Activated CD8-positive, alpha-beta memory T cell treated with anti-CD3 and anti-CD28 coated beads, Interleukin-2, amount 50 U/mL, for 4 hours (primary cell): Measurements from ENCODE around the gene NPDC1.

ENCODE experiments used
- DNase-seq: peaks from one replicate; pipeline ENCODE4 v3.0.0-alpha.2; 2020

NPDC1 gene

DNA sequence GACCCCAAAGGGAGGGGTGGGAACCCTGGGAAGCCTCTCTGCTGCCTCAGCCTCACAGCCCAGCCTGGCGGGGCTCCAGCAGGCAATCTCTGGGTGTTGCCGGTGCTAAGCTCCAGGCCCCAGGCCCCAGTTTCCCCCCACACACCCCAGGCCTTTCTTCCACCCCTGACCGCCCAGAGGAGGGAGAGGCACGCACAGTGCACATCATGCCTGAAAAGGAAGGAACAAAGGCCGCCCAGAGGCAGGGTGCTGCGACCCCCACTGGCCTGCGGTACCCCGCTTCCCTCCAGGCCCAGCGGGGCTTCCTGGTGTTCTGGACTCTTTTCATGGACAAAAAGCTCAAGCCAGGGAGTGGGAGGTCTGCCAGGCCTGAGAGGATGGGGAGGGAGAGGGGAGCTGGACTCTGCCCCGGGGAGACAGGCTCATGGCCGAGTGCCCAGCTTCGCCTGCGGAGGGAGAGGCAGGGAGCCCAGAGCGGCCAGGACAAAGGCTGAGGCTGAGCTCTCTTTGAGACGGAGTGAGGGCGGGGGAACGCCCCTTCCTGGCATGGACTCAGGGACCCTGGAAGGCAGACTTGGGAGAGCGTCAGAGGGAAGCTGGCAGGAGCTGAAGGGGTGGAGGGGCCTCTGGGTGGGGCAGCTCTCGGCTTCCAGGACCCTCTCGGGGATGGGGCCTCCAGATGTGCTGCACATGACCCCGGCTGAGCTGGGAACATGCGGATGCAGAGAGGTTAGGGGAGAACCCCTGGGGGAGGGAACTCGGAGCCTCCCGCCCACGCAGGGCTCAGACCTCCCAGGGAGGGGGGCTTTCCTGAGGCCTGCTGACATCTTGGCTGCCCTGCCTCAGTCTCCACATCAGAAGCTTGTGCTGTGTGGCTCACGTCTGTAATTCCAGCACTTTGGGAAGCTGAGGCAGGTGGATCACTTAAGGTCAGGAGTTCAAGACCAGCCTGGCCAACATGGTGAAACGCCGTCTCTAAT lies 9.7 kb upstream of the NPDC1 start:
- DNase-seq: no peak

DNA sequence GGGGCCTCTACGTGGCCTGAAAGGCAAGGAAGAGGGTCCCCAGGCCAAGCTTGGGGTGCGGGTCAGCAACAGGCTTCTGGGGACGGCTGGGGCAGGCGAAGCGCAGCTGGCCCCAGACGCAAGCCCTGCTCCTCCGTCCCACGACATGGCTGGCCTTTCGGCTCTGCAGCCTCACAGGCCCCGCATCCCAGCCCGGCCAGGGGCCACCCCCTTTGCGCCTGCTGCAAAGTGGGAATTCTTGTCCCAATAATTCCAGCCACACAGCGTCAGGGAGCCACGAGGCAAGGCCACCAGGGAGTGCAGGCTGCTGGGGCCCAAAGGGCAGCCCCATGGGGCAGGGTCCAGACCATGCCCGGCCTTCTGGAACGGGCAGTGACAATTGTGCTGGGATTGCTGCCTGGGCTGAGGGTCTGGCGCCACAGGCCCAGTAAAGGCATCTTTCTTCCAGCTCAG lies 9.0 kb upstream of the NPDC1 start:
- no peak for DNase-seq

DNA sequence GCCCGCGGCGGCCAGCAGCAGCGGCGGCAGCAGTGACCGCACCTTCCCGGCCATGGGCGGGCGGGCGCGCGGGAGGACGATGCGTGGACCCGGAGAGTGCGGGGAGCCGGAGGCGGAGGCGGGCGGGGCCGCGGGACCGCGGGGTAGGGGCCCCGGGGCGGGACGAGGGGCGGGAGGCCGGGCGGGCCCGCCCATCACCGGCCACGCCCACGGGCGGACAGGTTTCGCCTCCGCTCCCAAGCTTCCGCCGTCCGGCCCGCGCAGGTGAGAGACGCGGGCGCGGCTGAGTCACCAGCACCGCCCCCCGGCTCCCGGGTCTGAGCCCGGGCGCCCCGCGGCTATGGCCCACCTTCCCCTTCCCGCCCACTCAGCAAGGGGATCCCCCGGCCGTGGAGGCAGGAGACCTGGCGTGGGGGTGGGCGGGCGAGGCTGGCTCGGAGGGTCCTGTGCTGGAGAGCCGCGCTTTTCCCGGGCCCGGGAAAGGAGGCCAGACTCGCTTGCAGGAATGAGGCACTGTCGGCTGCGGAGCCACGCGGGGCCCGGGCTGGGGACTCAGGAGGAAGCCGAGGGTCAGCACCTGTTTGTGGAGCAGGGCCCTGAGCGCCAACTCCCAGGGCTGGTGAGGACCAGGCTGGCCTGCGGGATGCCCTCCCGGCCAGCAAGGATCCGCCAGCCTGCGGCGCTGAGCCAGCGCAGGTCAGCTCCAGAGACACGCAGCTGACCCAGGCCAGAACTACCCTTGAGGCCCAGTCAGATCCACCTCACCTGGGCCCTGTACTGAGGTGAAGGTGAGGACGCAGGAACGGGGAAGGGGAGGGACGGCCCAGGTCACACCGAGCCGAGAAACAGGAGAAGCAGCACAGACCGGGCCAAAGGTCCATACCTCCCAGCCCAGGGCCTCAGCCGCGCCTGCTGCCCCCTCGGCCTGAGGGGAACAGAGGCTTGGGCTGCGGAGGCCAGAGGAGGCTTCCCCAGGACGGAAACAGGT lies 8.3 kb upstream of the NPDC1 start, which contains the start of gene ENTPD2:
Gene ENTPD2, minus strand, starts transcription at position 118 of the 988 bp plus-strand sequence. Its CDS starts 64 bp downstream, at position 54.
- DNase-seq: peak; percentile 60

DNA sequence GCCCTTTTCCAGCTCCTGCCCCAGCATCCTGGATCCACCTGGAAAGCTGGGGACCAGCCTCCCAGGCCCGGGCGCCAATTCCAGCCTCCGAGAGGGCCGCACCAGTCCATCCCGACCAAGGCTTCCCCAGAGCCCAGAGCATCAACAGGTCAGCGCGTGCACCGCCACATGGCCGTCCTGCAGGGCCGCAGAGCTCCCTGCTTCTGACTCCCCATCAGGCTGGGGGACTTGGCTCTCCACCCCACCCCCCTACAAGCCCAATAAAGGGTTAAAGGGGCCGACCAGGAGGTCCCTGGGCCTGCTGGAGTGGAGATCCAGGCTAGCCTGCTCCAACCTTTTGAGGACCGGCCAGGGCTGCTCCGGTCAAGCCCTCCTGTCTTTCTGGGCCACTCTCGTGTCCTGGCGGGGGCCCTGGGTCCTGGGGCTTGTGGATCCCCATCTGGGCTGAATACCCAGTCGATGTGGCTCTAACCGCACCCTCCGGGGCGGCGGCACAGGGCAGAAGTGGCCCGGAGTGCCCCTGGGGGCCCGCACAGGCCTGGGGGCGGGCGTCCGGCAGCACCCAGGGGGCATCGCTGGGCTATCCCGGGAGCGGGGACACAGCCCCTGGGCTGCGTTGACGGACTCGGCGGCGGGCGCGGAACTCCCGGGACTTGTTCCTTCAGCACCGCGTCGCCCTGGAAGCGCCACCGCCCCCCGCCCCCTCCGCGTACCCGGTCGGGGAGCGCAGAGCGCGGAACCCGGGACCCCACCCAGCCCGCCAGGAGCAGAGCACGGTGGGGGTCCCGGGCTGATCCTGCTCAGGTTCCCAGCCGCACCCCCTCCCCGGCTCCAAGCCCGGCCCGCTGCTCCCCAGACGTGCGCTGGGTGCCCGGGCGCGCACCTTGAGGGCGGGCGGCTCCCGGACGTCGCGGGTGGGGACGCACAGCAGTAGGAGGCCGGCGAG lies 7.3 kb upstream of the NPDC1 start:
- no peak for DNase-seq

DNA sequence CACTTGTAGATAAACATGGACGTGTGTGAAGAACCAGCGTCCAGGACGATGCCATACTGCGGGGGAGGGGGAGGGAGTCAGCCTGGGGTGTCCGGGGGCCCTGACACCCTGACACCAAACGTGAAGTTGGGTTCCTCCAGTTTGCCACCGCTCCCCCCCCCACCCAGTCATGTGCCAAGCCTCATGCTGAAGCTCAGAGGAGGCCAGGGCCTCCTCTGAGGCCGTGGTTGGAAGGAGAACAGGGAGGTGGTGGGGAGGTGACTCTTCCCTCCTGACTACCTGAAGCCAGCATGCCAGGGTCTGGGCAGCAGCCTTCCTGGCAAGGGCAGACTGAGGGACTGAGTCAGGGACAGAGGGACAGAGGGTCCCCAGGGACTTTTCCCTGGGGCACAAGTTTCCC lies 6.3 kb upstream of the NPDC1 start:
- no peak for DNase-seq

DNA sequence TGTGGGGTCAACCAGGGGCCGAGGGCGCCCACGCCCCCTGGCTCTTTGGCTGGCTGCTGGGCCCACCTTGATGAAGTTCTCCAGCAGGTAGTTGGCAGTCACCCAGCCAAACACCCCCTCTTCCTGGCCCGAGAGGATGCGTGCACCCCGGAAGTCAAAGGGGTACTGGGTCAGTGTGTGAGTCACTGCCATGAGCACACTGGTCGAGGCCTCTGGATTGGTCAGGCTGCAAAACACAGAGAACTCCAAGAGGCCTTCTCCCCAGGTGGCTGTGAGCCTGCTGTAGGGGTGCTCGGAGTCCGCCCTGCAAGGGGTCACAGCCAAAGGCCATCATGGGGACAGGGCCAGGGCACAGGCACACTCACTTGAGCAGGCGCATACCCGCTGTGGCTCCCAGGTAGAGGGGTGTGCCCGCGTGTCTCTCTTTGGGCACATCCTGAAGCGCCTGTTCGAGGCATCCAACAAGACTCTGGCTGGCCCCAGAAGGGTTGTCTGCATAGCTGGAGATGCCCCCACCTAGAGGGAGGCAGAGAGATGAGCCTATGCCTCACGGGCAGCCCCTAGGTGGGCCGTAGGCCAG lies 5.3 kb upstream of the NPDC1 start:
- DNase-seq: no peak

DNA sequence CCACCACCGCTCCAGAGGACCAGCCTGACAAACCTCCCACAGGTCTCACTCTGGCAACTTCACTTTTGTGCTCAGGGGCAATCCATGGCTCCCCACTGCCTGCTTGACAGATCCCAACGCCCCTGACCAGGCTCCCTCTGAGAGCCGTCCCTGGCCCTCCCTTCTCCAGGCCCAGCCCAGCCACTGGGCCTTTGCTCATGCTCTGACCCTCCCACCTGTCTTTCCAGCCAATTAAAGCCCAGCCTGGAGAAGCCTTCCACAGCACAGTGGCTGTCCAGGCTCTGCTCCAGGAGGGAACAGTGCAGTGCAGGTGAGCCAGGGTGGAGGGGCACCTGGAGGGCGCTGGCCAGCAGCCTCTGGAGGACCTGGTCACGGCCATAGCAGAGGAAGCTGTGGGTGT lies 4.6 kb upstream of the NPDC1 start:
- DNase-seq: no peak

DNA sequence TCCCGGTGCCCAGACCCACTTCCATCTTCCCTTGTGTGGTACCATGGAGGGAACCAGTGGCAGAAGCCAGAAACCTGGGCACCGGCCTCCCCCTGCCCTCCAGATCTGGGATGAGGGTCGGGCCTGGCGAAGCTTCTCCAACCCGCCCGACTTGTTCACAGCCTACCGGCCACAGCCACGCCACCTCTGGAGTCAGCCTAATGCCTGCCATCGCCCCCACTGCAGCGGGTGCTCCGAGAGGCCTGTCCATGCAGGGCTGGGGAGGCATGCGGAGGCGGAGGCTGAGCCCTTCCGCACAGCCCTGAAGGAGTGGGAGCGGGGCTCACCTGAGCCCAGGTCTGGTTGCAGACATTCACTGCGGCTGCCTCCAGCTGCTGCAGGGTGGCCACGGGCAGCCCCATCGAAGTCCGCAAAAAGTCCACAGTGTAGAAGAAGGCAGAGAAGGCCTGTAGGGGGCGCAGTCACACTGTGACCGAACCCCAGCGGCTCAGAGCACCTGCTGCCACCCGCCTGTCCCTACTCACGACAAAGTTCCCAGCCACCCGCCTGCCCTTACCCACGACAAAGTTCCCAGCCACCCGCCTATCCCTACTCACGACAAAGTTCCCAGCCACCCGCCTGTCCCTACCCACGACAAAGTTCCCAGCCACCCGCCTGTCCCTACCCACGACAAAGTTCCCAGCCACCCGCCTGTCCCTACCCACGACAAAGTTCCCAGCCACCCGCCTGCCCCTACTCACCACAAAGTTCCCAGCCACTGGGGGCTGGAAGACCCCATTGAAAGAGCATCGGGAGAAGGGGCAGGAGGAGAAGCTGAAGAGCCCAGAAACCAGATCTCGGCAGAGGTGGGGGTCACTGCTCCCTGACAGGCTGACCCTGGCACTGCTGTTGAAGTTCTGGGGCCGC lies 3.8 kb upstream of the NPDC1 start:
- peak; percentile 55 for DNase-seq

DNA sequence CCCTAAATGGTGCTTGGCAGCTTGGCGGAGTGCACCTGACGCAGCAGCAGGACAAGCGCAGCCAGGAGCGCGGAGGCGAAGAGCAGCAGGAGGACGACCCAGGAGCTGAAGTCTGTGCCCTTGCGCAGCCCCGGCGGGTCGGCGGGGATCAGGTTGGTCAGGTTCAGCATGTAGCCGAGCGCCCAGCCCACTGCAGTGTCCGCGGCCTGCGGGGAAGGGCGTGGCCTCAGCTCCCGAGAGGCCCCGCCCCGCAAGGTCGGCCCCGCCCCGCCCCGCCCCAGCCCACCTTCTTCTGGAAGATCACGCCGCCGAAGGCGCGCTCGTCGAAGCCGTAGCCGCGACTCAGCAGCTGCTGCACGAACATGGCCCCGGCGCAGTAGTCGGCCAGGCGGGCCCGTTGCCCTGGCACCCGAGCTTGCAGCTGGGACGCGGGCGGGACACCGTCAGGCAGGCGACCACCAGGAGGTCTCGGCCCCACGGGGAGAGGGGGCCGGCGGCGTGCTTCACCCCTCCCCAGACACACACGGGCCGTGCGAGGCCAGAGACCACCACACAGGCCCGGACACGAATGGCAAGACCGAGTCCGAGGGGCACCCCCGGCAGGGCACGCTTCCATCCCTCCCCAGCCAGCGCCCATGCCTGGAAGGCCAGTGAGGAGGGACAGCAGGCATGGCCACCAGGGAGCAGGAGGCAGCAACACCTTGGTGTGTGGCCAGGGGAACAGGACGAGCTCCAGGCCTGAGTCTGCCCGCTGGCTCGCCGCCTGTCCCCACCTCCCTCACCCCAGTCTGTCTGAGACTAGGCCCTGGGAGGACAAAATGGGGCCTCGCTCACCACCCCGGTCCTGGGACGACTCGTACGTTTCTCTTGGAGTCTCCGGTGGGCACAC lies 2.9 kb upstream of the NPDC1 start:
- no peak for DNase-seq

DNA sequence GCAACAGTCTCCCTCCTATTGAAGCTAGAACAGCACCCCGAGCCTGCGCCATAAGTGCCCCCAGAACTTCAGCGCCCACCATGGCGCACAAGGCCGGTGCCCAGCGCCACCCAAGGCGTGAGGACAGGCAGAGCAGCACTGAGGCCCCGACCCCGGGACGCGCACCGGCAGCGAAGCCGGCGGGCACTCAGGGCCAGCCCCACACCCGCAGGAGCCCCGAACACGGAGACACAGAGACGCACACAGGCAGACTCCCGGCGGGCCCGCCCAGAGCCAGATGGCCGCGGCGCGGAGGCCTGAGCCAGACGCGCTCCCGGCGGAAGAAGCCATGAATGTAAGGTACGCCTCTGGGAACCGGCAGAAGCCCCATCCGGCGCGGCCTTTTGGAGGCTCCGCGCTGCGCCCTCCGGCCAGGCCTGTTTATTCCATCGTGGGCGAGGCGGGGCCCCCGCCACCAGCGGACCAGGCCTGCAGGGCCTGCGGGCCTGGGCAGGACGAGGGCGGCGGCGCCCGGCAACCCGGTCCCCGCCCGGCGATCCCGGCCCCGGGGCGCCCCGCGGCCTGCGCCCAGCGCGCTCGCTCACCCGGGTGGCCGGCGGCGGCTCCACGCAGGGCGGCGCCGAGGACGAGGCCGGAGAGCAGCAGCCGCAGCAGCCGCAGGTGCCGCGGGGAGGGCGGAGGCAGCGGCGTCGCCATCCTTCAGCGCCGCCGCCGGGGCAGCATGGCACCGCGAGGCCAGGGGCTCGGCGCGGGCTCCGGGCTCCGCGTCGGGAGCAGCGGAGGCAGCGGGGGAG lies 486 bp downstream of the NPDC1 start:
- DNase-seq: no peak

DNA sequence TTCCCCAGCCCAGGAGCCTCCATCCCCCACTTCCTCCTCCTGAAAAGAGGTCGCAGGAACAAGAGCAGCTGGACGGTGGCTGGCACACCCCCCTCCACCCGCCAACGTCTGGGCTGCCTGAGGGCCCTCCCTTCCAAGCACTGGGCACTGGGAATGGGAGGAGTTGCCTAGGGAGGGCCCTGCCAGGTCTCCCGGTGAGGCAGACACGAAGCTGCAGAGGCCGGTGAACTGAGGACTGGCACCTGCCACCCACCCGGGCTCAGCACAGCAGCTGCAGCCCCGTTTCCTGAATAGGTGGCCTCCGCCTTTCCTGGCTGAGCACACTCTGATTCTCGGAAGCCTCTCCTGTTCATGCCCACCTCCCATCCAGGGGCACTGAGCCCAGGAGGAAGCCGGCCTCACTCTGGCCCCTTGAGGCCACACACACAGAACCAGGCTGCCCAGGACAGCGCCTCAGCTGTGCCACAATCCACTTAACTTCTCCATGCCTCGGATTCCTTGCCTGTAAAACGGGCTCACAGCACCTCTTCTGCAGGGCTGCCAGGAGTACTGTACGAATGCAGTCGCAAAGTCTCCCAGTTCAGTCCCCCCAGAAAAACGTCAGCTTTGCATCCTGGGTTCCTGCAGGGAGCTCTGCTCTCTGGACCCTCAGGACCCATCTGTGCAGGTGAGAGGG lies 1.3 kb downstream of the NPDC1 start:
- DNase-seq: no peak

DNA sequence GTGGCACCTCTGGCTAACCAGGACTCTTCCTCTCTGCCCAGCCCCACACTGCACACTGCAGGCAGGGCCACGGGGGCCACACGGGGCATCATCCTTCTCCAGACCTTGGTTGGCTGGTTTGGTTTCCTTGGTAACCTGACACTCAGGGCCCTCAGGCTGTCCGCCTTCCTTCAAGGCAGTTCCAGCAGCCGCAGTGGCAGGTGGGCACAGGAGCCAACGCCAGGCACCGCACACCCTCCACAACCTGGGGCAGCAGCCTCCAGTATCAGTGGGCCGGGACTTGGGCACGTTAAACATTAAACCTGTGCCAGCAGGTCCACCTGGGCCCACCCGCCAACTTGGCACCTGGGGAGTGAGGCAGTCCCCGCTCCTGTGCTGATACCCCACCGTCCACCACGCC lies 1.9 kb downstream of the NPDC1 start:
- no peak for DNase-seq

DNA sequence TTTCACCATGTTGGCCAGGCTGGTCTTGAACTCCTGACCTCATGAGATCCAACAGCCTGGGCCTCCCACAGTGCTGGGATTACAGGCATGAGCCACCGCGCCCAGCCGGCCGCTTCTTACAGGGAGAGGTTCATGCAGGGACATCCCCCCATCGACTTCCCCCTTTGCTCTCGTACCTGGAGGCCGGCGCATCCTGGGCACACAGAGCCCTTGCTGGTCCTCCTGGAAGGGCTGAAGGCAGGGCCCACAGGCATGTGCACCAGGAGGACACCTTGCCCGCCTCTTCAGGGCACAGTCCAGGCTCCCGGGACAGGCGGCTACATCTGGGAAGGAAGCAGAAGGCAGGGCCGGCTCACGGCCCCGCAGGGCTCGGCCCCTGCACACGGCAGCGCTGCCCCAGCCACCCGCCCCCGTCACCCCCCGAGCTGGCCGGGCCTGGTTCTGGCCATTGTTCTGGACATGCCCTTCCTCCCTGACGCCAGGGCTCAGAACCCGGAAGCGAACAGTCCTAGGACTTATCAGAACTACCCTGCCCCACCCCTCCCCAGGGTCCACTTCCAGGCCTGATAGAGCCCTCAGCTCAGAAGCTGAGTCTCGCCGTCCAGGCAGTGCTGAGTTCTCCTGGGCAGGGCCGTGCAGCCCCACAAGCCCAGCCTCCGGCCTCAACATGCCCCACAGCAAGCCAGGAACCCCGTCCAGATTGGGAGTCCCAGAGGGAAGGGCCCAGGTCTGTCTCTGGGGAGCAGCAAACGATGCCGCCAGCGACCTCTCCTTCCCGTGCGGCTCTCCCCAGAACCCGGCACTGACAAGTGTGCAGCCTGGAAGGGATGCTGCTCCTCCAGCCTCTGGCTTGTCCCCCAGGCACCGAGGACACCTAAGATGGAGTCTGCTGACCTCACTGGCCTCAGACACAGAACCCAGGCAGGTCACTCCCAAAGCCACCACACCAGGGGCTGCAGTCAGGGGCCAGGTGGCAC lies 2.9 kb downstream of the NPDC1 start:
- no peak for DNase-seq

DNA sequence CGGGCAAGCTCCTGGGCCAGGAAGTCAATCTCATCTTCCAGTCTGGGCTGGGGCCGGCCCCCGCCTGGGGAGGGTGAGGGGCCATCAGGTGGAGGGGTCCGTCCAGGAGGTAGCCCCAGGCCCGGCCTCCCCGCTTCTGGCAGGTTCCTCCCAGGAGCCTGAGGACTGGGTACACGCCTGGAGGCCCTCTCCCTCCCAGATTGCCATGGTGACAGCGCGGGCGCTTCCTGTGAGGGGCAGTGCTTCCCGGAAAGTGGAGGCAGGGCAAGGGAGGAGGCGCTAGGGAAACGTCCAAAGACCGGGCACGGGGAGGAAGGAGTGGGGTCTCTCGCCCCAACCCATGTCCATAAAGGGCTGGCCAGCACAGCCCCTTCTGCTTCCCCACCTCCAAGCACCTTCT lies 4.9 kb downstream of the NPDC1 start:
- DNase-seq: no peak

DNA sequence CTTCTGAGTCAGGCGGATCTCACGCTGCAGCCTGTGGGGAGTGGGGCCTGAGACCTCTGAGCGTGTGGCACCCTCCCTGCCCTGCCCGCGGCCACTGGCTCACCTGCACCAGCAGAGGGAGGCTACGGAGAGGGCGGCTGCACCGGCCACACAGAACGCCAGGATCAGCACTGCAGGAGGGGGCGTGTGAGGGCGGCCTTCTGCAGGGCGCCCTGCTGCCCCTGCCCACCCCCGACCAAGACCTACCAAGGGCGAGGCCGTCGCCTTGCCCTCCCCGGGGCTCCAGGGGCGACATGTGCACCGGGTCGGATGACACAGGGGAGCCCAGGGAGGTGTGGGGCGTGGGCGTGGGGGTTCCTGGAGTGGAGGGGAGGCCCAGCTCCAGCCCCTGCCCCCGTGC lies 5.4 kb downstream of the NPDC1 start:
- no peak for DNase-seq

DNA sequence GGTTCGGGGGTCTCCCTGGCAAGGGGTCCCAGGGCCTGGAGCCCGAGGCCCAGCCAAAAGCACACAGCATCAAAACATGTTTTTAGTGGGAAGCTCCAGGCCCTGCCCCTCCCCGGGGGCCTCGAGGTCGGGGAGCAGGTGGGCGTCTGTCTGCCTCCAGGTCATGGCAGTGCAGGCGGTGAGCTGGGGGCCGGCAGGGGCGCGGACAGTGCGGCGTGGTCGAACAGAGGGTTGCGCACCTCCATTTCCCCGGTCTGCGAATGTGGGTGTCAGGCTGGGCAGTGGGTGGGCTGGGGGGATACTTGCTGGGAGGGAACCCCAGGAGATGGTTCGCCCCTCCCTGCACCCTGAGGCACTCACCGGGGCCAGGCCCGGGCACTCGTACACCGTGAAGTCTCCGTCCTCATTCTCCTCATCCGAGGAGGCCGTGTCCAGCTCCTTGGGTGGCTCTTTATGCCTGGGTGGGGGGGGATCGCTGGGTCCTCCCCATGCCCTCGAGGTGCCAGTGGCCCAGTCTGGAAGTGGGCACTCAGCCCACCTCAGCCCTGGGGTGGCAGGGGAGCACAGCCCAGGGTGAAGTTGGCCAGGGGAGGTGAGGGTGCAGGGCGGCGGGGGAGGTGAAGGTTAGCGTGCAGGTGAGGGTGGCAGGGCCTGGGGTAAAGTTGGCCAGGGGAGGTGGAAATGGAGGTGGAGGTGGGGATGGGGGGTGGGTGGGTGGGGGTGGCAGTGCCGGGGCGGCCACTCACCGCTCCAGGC lies 6.2 kb downstream of the NPDC1 start:
- no peak for DNase-seq
